GM12864 (cell line): ENCODE measurements around the gene ARID5B.

Experiments
- DNase-seq: peaks from one replicate; pipeline ENCODE4 v3.0.0-alpha.2; 2011; ENCODE audit warnings: low read depth
- H3K4me3 ChIP-seq: 2 replicates; pipeline ENCODE4 v1.5.1; 2011; ENCODE audit warnings: mild to moderate bottlenecking, low read depth, low read length, control low read depth
- CTCF ChIP-seq: IDR thresholded peaks from 2 replicates; pipeline ENCODE4 v1.5.1; 2011; ENCODE audit warnings: low read depth, mild to moderate bottlenecking, moderate library complexity, low read length, control low read depth, inconsistent platforms; ENCODE audit errors: missing control alignments

Gene ARID5B

DNA sequence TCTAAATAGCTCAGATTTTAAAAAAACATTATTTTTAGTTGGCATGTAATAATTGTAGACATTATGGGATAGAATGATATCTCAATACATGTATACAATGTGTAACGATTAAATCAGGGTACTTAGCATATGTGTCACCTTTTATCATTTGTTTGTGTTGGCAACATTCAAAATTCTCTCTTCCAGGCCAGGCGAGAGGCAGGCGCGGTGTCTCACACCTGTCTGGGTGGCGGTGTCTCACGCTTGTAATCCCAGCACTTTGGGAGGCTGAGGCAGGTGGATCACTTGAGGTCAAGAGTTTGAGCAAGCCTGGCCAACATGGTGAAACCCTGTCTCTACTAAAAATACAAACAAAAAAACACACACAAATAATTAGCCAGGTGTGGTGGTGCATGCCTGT lies 215.4 kb downstream of the ARID5B start:
- H3K4me3 ChIP-seq, result no peak overlapping the region
- no peak for TF ChIP-seq CTCF
- no peak for DNase-seq

DNA sequence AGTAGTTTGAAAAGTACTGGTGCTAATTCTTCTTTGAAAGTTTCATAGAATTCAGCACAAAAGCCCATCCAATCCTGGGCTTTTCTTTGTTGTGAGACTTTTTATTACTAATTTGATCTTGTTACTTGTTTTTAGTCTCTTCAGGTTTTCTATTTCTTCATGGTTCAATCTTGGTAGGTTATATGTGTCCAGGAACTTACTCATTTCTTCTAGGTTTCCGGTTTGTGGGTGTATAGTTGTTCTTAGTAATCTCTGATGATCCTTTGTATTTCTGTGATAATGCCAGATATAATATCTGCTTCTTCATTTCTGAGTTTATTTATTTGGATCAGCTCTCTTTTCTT lies 219.7 kb downstream of the ARID5B start:
- no peak for DNase-seq
- H3K4me3 ChIP-seq, result no peak overlapping the region
- no peak for TF ChIP-seq CTCF

DNA sequence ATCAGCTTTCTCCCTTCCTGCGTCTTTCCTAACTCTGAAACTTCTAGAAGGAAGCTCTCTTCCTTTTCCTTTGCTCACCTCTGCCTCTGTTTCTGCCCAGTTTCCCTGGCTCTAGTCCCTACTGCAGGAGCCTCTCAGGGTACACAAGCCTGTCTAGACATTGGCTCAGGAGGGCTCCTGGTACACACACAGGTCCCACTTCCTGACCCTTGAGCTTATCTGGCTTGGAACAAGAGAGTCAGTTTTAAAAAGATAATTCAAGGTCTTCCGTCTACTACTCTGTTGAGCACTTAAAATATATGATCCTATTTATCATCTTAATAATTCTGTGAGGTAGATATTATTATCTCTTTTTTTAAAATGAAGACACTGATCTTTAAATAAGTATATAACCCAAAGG lies 226.5 kb downstream of the ARID5B start:
- DNase-seq, result no peak
- H3K4me3 ChIP-seq, result no peak overlapping the region
- no peak for TF ChIP-seq CTCF

DNA sequence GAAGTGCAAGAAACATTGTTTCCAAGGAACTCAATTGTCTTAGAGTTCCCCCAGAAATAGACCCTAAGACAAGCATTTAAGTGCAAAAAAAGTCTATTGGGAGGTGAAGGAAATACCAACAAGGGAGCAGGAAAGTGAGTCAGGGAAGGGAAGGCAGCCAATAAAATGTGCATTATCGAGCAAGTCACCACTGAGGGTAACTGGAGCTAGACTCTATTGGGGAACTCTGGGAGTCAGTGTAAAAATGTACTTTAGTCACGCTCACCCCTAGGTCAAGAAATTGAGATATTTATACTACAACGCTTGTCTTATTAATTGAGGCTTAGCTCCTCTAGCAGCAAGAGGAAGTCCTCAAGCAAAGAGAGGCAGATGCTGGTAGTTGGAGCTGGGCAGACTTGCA lies 229.4 kb downstream of the ARID5B start:
- H3K4me3 ChIP-seq, result no peak overlapping the region
- no peak for TF ChIP-seq CTCF
- no peak for DNase-seq

DNA sequence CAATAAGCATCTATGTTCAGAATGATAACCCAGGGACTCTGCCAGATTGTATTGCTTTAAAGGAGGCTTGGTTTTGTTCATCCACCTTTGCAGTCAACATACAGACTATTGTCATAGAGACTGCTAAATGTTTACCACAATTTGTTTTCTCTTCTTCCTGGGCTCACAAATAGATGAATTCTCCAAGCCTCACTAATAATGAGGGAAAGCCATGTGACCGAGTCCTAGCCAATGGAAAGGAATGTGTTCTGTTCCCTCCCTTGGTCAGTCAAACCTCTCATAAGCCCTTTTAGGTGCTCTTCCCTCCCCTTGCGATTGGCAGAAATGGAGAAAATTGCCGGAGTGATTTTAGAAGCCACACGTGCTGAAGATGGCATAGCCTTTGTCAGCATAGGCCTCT lies 230.2 kb downstream of the ARID5B start:
- no peak for TF ChIP-seq CTCF
- no peak overlapping the region for H3K4me3 ChIP-seq
- no peak for DNase-seq

GRCh38 chr10:62133618-62134017 lies 232.1 kb downstream of the ARID5B start:
- H3K4me3 ChIP-seq, result no peak overlapping the region
- DNase-seq, result peak; percentile 41
- TF ChIP-seq CTCF, result no peak

GRCh38 chr10:62136931-62137330 lies 235.4 kb downstream of the ARID5B start:
- TF ChIP-seq CTCF, result no peak
- no peak for DNase-seq
- H3K4me3 ChIP-seq, result no peak overlapping the region
